Measurements from ENCODE around the gene SPCS2.
"Not testable (repeated sequence)": the region's sequence is repeated elsewhere in the genome, so short reads cannot be mapped to it uniquely, and the experiment has no call there.

The SPCS2 gene

DNA sequence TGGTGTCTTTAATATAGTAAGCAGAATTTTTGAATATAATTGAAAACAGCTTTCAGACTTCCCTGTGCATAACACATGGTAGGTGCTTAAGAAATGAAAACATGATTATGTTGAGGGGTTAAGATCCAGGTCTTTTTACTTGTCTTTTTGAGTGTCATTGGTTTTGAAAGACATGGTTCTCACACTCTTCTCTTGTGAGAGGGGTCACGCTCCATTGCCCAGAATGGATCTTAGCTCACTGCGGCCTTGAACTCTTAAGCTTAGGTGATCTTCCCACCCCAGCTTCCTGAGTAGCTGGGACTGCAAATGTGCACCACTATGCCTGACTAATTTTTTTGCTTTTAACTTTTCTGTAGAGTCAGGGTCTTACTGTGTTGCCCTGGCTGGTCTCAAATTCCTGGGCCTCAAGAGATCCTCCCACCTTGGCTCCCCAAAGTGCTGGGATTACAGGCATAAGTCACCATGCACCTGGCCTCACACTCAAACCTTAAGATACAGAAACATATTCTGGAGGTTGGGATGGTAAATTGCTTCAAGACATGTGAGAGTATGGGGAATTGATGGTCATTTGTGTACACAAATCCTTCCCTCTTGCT lies 1.4 kb downstream of the SPCS2 start:
- DNase-seq, result no peak

DNA sequence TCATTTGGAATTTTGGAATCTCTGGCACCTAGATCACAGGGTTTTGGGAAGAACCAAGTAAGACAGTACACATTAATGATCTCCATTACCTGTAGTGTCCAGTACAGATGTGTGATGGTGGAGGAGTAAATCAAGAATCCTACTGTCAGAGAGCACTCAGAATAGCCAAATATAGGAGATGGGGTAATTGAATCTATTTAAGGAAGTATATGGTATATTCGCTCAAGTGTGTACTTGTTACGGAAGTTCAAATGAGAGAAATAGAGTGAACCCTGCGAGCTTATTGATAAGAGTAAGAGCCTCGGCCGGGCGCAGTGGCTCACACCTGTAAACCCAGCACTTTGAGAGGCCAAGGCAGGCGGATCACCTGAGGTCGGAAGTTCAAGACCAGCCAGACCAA lies 2.2 kb downstream of the SPCS2 start:
- DNase-seq, result no peak

DNA sequence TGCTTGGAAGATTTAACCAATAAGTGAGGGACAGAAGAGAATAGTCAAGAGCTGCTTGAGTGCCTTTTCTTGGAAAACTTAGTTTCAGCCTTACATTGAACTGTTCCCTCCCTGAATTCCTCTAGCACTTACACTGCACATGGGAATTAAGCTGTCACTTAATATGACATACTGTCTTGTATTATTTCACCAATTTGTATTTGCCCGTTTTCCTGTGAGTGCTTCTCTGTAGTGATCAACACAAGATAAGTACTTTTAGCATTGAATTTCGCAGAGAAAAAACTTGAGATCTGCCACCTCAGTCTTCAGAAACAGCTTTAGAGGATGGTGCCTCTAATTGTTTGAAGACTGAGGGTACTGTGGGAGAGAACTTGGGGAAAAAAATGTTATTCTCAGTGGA lies 3.7 kb downstream of the SPCS2 start:
- no peak for DNase-seq

DNA sequence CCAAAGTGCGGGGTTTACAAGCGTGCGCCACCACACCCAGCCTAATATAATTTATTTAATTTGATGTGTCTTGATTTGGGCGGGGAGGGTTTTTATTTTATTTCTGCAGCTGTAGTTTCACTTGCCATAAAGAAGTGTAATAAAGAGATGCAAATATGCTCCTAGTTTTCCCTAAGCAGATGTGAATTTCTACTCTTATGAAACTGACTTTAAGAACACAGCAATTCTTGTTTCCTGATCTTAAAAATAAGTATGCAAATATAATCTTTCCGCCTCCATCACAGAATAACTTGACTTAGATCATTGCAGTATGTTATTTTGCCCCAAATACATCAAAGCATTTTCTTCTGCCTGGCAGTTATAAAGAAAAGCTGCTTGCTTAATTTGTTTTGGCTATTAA lies 4.4 kb downstream of the SPCS2 start:
- DNase-seq, result no peak

DNA sequence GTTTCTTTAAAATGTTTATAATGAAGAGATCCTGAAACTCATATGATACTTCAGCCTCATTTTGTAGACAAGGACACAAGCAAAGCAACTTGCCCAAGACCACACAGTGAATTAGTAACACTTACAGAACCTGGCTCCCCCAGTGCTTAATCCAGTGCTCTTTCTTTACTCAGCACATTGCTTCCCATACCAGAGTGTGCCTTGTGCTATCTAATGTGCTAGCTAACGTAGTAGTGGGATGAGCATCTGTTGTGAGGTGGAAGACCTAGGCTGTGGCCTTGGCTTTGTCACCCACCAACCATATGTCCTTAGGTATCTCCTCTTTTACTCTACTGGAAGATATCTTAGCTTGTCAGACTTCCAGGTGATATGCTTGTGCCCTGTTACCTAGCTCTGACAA lies 5.1 kb downstream of the SPCS2 start:
- DNase-seq, result no peak

DNA sequence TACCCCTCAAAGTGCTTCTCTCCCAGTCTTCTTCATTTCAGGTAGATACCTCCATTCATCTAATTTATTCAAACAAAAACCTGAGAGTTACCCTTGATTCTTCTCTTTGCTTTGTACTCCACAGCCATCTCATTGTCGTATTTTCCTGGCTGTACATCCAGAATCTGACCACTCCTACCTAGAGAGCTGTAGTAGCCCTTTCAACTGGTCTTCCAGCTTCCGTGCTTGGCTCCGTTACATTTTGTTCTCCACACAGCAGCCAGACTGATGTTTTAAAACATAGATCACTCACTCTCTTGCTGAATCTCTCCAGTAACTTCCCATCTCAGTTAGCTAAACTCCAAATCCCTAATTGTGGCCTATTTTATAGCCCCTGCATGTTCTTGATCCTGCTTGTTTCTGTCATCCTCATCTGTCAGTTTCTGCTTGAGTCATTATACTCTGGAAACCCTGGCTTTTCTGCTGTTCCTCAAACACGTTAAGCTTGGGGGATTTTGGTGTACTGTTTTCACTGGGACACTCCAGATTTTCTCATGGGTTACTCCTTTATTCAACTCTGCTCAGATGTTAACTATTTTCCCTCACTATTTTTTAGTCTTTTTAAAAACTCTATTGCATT lies 7.4 kb downstream of the SPCS2 start:
- no peak for DNase-seq

DNA sequence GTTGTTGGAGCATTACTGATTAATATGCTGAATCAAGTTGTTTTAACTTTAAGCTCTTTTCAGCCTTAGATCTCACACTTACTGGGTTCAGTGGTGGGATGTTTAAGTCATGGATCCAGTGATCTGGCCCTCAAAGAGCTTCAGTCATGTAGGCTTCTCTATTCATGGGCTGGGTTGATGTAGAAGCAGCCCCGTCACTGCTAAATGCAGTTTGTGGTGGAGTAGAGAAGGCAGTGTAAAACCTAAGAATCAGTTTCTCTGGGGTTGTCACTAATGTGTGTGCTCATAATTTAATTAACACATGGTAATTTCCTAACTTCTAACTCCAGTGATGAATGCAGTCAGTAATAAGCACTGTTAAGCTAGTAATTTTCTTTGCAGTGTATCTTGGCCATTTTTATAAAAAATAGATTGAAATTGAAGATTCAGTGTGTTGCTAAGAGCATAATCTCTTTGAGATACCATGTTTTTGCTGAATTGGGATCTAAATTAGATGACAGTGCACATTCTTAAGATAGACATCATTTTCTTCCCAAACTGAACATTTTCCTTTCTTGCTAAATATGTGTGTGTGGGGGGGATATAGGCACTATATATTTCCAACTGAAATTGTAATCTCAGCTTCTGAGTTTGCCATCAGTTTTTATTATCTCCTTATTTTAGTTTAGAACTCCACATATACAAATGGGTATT lies 9.0 kb downstream of the SPCS2 start:
- no peak for DNase-seq

DNA sequence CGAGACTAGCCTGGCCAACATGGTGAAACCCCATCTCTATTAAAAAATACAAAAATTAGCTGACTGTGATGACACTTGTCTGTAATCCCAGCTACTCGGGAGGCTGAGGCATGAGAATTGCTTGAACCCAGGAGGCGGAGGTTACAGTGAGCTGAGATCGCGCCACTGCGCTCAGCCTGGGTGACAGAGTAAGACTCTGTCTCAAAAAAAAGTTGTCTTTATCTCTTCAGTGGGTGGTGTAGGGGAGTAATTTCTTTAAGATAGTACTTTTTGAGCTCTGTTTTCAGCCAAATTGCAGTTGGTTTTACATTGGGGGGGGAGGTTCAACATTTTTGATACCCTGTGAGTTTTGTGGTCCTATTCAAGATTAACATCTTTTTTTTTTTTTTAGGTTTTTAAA lies 11.1 kb downstream of the SPCS2 start:
- not testable (repeated sequence) for DNase-seq

DNA sequence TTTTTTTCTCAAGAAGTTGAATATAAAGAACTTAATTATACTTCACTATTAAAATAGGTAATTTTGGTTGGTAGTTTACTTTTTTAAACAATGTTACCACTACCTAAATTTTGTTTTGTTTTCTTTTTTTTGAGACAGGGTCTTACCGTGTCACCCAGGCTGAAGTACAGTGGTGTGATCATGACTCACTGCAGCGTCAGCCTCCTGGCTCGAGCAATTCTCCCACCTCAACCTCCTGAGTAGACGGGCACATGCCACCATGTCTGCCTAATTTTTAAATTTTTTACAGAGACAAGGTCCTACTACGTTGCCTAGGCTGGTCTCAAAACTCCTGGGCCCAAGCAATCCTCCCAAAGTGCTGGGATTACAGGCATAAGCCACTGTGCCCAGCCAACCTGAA lies 17.6 kb downstream of the SPCS2 start:
- no peak for DNase-seq

DNA sequence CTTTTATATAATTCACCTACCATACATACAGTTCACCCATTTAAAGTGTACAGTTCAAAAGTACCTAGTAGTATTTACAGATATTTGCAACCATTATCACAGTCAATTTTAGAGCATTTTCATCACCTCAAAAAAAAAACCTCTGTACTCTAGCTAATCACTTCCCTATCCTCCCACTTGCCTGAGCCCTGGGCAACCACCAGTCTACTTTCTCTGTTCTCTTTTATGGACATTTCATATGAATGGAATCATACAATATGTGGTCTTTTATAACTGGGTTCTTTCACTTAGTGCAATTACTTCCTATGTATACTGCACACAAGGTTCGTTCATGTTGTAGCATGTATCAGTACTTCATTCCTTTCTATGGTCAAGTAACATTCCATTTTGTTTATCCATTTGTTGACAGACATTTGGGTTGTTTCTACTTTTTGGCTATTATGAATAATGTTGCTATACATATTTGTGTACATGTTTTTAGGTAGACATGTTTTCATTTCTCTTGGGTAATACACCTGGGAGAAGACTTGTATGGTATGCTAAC lies 21.9 kb downstream of the SPCS2 start:
- DNase-seq, result no peak

DNA sequence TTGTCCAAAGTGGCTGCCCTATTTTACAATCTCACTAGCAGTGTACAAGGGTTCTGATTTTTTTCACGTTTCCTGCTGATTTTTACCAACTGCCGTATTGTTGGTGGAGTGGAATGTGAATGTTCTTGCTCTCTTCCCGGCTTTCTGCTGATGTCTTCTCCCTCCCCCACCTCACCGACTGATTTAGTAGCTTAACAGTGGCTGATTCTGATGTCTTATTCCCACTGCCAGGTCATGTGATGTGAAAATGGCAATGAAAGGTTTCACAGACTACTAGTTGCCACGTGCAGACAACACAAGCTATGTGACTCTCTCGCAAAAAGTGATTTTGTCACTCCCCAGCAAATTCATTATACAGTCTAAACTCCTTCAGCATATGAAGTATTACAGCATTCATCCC lies 22.4 kb downstream of the SPCS2 start:
- no peak for DNase-seq

DNA sequence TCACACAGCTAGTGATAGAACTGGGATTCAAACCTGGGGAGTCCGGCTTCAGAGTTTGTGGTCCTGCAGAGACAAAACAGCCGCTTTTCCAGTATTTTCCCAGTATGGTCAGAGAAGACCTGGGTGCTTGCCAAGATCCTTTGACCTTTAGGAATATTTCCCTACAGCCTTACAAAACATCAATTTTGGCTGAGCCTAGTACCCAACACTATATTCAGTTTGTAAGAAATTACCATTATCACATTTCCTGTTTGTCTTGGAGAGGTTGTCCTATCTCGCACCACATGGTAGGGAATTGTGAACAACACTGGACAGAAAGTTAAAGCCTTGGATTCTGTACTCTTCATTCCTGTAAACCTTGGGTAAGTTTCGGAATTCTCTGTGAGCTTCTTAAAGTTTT lies 29.0 kb downstream of the SPCS2 start:
- no peak for DNase-seq

DNA sequence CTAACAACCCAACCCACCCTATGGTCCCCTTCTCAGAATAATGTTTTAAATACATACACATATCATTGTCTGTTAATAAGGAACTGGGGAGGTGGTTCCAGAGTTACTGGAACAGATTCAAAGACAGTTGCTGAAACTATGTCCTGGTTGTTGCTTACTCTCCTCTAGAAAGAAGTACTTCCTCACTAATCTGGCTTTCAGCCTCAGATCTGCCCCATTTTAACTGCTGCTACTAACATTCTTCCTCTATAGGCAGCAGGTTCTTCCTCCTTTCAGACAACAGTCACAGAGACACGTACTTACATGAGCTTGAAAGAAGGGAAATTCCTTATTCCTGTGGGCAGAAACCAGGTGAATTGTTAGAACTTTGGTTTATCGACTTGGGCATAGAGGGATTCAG lies 31.6 kb downstream of the SPCS2 start:
- no peak for DNase-seq

DNA sequence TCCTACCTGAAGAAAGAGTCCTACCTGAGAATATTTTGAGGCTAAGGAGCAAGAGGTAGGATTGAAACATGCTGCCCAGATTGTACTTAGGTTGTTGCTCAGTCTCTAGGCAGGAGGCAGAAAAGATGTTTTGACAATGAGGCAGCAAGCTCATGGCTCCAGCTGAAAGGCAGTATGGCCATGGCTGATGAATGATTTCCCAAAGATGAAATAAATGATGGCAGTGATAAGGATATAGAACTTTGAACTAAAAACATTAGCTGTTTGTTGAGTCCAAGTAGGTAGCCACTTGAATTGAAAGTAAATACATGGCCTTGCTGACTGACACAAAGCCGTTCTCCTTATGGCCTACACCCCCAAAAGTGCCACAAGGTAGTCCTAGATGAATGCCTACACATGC lies 32.8 kb downstream of the SPCS2 start:
- no peak for DNase-seq

DNA sequence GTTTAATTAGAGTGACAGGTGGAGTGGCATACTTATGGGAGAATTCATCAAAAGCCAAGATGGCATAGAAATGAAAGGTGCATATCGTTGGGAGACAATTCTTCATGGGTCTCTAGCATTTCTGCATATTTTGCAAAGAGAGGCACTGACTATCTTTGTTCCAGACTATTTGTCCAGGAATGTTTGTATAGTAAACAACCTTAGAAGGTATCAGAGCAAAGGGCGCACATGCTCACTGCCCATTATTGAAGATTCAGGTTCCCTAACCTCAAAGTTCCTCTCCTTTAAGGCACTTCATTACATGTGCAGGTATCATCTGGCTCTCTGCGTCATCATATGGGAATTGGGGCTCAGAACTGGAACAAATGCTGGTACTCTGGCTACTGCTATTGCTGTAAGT lies 35.0 kb downstream of the SPCS2 start:
- no peak for DNase-seq

DNA sequence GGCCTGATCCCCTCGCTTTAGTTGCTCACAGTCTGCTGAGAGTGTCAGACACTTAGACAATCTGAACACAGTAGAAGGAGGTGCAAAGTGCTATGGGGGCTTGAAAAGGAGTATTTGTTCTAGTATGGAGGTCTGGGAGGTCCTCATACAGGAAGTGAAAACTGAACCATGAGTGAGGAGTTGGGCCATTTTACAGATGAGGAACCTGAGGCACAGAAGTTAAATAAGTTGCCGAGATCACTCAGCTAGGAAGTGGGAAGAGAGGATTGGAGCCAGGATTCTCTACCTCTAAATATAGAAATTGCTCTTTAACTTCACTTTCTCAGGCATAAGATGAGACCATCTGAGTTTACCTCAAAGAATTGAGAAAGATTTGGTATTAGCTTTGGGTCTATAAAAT lies 35.7 kb downstream of the SPCS2 start:
- DNase-seq, result no peak

DNA sequence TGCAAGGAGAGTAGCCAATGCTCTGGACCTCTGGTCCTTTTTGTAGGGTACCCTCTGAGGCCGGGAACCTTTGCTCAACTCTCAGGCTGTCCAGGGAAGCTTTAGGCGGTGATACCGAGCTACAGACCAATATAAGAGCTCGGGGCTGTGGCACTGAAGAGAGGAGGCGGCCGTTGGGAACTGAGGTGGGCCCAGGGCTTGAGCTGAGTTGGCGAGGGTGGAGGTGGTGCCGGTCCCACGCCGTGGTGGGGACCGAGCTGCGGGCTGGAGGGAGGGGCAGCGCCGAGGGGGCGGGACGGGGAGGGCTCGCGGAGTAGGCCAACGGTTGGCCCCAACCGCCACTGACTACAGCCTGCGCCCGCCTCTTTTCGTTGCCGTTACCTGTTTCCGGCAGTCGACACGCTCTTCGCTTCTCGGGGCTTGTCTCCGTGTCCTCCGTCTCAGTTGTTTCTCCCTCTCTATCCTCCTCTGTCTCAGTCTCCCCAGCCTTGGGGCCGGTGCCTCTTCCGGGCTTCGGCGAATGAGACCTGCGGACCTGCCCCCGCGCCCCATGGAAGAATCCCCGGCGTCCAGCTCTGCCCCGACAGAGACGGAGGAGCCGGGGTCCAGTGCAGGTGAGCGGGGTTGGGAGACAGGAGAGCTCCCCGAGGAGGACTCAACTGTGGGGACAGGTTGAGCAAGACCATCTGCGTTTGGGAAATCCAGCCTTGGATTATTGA lies 39.6 kb downstream of the SPCS2 start, which contains the start of gene NEU3:
Gene NEU3, plus strand, starts transcription at position 393 of the 719 bp plus-strand sequence. Its CDS starts 128 bp downstream, at position 521.
- peak; percentile 86 for DNase-seq

DNA sequence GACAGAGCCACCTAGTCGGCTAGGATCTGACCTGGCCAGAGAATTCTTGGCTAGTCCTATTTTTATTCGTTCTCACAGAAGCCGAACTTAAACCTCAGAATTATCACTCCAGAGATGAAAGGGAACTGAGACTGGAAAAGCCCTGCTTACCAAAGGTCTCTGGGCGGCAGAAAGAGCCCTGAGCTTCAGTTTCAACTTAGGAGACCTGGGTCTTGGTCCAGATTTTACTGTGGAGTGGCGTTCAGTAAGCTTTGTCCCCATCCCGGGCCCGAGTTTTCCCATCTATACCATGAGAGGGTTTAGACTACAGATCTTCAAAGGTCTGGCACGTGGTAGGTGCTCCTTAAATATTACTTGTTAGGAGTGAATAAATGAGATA lies 40.2 kb downstream of the SPCS2 start:
- no peak for DNase-seq

DNA sequence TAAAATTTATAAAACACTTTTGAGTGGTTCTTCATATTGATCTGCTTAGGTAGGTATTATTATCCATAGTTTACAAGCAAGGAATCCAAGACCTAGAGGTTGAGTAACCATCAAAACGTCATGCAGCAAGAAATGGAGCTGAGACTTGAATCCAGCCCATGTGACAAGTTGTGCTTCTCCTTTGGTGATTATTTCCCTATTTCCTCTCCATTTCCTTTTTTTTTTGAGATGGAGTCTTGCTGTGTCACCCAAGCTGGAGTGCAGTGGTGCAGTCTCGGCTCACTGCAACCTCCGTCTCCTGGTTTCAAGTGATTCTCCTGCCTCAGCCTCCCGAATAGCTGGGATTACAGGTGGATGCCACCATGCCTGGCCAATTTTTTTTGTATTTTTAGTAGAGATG lies 41.1 kb downstream of the SPCS2 start:
- DNase-seq, result not testable (repeated sequence)

DNA sequence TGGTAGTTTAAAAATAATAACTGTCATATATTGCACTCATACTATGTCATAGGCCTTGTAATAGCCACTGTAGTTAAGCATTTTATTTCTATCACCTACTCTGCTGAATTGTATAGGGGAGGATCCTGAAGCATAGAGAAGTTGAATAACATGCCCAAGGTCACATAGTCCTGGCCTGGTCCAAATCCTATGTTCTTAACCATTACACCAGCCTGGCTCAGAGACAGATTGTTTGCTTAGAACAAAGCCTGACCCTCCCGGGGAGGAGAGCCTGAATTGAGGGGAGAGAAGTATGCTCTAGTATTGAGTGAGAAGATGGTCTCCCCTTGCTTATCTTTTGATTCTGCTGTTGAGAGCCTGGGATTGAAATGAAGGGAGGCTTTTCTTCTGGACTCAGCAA lies 41.9 kb downstream of the SPCS2 start:
- no peak for DNase-seq

DNA sequence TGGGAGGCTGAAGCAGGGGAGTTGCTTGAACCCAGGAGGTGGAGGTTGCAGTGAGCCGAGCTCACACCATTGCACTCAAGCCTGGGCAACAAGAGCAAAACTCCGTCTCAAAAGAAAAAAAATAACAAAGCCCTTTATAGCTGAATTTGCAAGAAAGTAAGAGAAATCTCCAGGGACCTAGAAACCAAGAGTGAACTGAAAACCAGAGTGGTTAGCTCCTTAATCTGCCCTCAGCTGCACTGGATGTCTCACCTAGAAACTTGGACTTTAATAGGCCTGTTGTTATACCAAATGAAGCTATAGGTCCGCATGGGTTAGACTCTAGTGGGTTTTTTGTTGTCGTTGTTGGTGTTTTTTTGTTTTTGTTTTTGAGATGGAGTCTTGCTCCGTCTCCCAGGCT lies 43.8 kb downstream of the SPCS2 start:
- no peak for DNase-seq

DNA sequence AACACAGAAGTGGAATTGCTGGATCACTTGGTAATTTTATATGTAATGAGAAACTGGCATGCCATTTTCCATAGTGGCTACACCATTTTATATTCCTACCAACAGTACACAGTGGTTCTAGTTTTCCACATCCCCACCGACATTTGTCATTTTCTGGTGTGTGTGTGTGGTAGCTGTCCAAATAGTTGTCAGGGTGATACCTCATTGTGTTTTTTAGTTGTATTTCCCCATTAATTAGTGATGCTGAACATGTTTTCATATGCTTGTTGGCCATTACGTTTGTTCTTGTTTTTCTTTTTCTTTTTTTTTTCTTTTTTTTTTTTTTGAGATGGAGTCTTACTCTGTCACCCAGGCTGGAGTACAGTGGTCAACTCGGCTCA lies 51.9 kb downstream of the SPCS2 start:
- DNase-seq, result no peak

DNA sequence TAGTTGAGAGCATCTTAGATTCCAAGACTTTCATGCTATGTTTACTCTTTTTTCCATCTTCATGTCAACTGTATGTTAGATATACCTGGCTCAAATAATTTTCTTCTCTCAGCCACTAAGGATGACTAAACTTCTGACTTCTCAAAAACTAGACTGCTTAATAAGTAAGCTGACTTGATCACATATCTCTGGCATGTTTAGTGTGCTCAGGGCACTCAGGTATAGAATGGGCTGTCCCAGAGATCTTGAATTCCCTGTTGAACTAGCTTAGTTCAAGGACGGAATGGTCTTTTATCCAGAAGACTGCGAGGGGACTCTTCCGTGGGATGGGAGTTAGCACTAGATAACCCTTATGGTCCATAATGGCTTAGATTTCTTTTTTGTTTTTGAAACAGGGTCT lies 52.6 kb downstream of the SPCS2 start:
- no peak for DNase-seq

DNA sequence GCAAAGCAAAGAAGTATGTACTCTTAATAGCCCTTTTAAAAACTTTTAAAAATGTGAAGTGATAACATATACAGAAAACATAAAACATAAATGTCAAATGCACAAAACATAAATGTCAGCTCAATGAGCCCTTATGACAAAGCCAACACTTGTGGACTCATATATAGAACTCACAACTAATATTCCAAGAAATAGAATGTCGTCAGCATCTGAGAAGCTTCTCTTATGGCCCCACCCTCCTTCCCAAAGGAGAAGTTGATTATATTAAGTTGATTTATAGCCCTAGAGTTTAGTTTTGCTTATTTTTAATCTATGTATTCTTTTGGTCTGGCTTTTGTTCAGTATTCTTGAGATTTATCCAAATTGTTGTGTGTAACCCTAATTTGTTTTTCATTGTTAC lies 53.5 kb downstream of the SPCS2 start:
- no peak for DNase-seq

Measured in CD4-positive, alpha-beta T cell treated with Interleukin-12 subunit alpha and Interleukin-12 subunit beta, for 1 hour (primary cell).